Measurements from ENCODE around the gene ATXN7L3B. TPM values are rescaled to one million over a fixed set of nuclear protein-coding genes. Genes with fewer than 3 reads are reported as not detected.
"Not testable (repeated sequence)": the region's sequence is repeated elsewhere in the genome, so short reads cannot be mapped to it uniquely, and the experiment has no call there.

Gene ATXN7L3B
- 10 to 100 TPM; 20.0 to 21.0 (median 20.7) TPM for total RNA-seq

- Mint-ChIP-seq H3K36me3 (ENCODE audit: insufficient read depth) (peaks cover 41% of the 10 kb centered on the region), H3K9me3 (no peaks in the 10 kb centered on the region), H3K27me3 (ENCODE audit: low read depth) (no peaks in the 10 kb centered on the region), H3K4me3 (peak within 1 kb of the TSS; percentile 91), H3K4me1 (ENCODE audit: low read depth) (peaks cover 53% of the 10 kb centered on the region)
- ATAC-seq (peak; percentile 98), DNase-seq (peak; percentile 92)
Measured at GRCh38 chr12:74537707-74538385, at the start of gene ATXN7L3B. TSS of gene ATXN7L3B (plus strand) at chr12:74537835. CDS start at chr12:74538113, 278 bp downstream.

GRCh38 chr12:74488134-74488533 lies 49.5 kb upstream of the ATXN7L3B start:
- no peaks in the 10 kb centered on the region for H3K9me3 Mint-ChIP-seq
- ATAC-seq, result no peak
- H3K4me1 Mint-ChIP-seq (ENCODE audit: low read depth), result peaks cover 7% of the 10 kb centered on the region
- H3K27me3 Mint-ChIP-seq (ENCODE audit: low read depth), result no peaks in the 10 kb centered on the region
- no peak overlapping the region for H3K4me3 Mint-ChIP-seq
- H3K36me3 Mint-ChIP-seq (ENCODE audit: insufficient read depth), result no peaks in the 10 kb centered on the region
- no peak for DNase-seq

GRCh38 chr12:74489543-74489942 lies 48.1 kb upstream of the ATXN7L3B start:
- no peak for ATAC-seq
- H3K27me3 Mint-ChIP-seq (ENCODE audit: low read depth), result no peaks in the 10 kb centered on the region
- DNase-seq, result no peak
- no peak overlapping the region for H3K4me3 Mint-ChIP-seq
- H3K9me3 Mint-ChIP-seq, result no peaks in the 10 kb centered on the region
- H3K36me3 Mint-ChIP-seq (ENCODE audit: insufficient read depth), result no peaks in the 10 kb centered on the region
- peaks cover 7% of the 10 kb centered on the region for H3K4me1 Mint-ChIP-seq (ENCODE audit: low read depth)

GRCh38 chr12:74490390-74491064 lies 47.1 kb upstream of the ATXN7L3B start:
- Mint-ChIP-seq H3K4me1 (ENCODE audit: low read depth) (peaks cover 7% of the 10 kb centered on the region), H3K36me3 (ENCODE audit: insufficient read depth) (no peaks in the 10 kb centered on the region), H3K27me3 (ENCODE audit: low read depth) (no peaks in the 10 kb centered on the region), H3K4me3 (peak overlapping the region; percentile 46), H3K9me3 (no peaks in the 10 kb centered on the region)
- ATAC-seq, result no peak
- no peak for DNase-seq

- no peaks in the 10 kb centered on the region for H3K27me3 Mint-ChIP-seq (ENCODE audit: low read depth)
- ATAC-seq, result no peak
- no peak overlapping the region for H3K4me3 Mint-ChIP-seq
- DNase-seq, result no peak
- no peaks in the 10 kb centered on the region for H3K36me3 Mint-ChIP-seq (ENCODE audit: insufficient read depth)
- peaks cover 7% of the 10 kb centered on the region for H3K4me1 Mint-ChIP-seq (ENCODE audit: low read depth)
- H3K9me3 Mint-ChIP-seq, result no peaks in the 10 kb centered on the region
Measured at GRCh38 chr12:74491374-74491773, 46.3 kb upstream of the ATXN7L3B start.

- no peaks in the 10 kb centered on the region for H3K36me3 Mint-ChIP-seq (ENCODE audit: insufficient read depth)
- no peak for ATAC-seq
- no peak for DNase-seq
- H3K27me3 Mint-ChIP-seq (ENCODE audit: low read depth), result no peaks in the 10 kb centered on the region
- no peaks in the 10 kb centered on the region for H3K9me3 Mint-ChIP-seq
- no peak overlapping the region for H3K4me3 Mint-ChIP-seq
- no peaks in the 10 kb centered on the region for H3K4me1 Mint-ChIP-seq (ENCODE audit: low read depth)
Measured at GRCh38 chr12:74499192-74499591, 38.4 kb upstream of the ATXN7L3B start.

- H3K9me3 Mint-ChIP-seq; DNase-seq; H3K36me3 Mint-ChIP-seq (ENCODE audit: insufficient read depth); H3K4me1 Mint-ChIP-seq (ENCODE audit: low read depth); H3K4me3 Mint-ChIP-seq; ATAC-seq: not testable (repeated sequence)
- H3K27me3 Mint-ChIP-seq (ENCODE audit: low read depth), result peaks cover 12% of the 10 kb centered on the region
Measured at GRCh38 chr12:74508873-74509657, 28.6 kb upstream of the ATXN7L3B start.

- ATAC-seq (no peak), DNase-seq (no peak)
- Mint-ChIP-seq H3K36me3 (ENCODE audit: insufficient read depth) (no peaks in the 10 kb centered on the region), H3K27me3 (ENCODE audit: low read depth) (peaks cover 12% of the 10 kb centered on the region), H3K9me3 (peaks cover 3% of the 10 kb centered on the region), H3K4me1 (ENCODE audit: low read depth) (no peaks in the 10 kb centered on the region), H3K4me3 (no peak overlapping the region)
Measured at GRCh38 chr12:74509886-74510285, 27.7 kb upstream of the ATXN7L3B start.

- H3K27me3 Mint-ChIP-seq (ENCODE audit: low read depth), result peaks cover 11% of the 10 kb centered on the region
- H3K36me3 Mint-ChIP-seq (ENCODE audit: insufficient read depth), result no peaks in the 10 kb centered on the region
- ATAC-seq (no peak), DNase-seq (no peak)
- no peak overlapping the region for H3K4me3 Mint-ChIP-seq
- peaks cover 3% of the 10 kb centered on the region for H3K9me3 Mint-ChIP-seq
- H3K4me1 Mint-ChIP-seq (ENCODE audit: low read depth), result no peaks in the 10 kb centered on the region
Measured at GRCh38 chr12:74514098-74514872, 23.4 kb upstream of the ATXN7L3B start.

GRCh38 chr12:74515849-74516248 lies 21.8 kb upstream of the ATXN7L3B start:
- H3K9me3 Mint-ChIP-seq, result no peaks in the 10 kb centered on the region

GRCh38 chr12:74526535-74526934 lies 11.1 kb upstream of the ATXN7L3B start:
- no peaks in the 10 kb centered on the region for H3K36me3 Mint-ChIP-seq (ENCODE audit: insufficient read depth)
- H3K9me3 Mint-ChIP-seq, result no peaks in the 10 kb centered on the region
- ATAC-seq, result no peak
- no peaks in the 10 kb centered on the region for H3K4me1 Mint-ChIP-seq (ENCODE audit: low read depth)
- no peak overlapping the region for H3K4me3 Mint-ChIP-seq
- peaks cover 17% of the 10 kb centered on the region for H3K27me3 Mint-ChIP-seq (ENCODE audit: low read depth)
- no peak for DNase-seq

More at GRCh38 chr12:74515849-74516248, 21.8 kb upstream of the ATXN7L3B start:
- DNase-seq (no peak), ATAC-seq (no peak)
- no peaks in the 10 kb centered on the region for H3K4me1 Mint-ChIP-seq (ENCODE audit: low read depth)
- H3K36me3 Mint-ChIP-seq (ENCODE audit: insufficient read depth), result no peaks in the 10 kb centered on the region
- H3K27me3 Mint-ChIP-seq (ENCODE audit: low read depth), result peaks cover 7% of the 10 kb centered on the region
- no peak overlapping the region for H3K4me3 Mint-ChIP-seq

GRCh38 chr12:74527491-74527890 lies 10.1 kb upstream of the ATXN7L3B start:
- ATAC-seq, result no peak
- H3K4me3 Mint-ChIP-seq, result no peak overlapping the region
- no peaks in the 10 kb centered on the region for H3K36me3 Mint-ChIP-seq (ENCODE audit: insufficient read depth)
- no peaks in the 10 kb centered on the region for H3K9me3 Mint-ChIP-seq
- H3K4me1 Mint-ChIP-seq (ENCODE audit: low read depth), result no peaks in the 10 kb centered on the region
- no peak for DNase-seq
- peaks cover 13% of the 10 kb centered on the region for H3K27me3 Mint-ChIP-seq (ENCODE audit: low read depth)

- H3K36me3 Mint-ChIP-seq (ENCODE audit: insufficient read depth), result no peaks in the 10 kb centered on the region
- ATAC-seq (no peak), DNase-seq (no peak)
- H3K4me3 Mint-ChIP-seq, result no peak overlapping the region
- H3K9me3 Mint-ChIP-seq, result no peaks in the 10 kb centered on the region
- H3K4me1 Mint-ChIP-seq (ENCODE audit: low read depth), result peaks cover 1% of the 10 kb centered on the region
- peaks cover 6% of the 10 kb centered on the region for H3K27me3 Mint-ChIP-seq (ENCODE audit: low read depth)
Measured at GRCh38 chr12:74530676-74531075, 7.0 kb upstream of the ATXN7L3B start.

GRCh38 chr12:74535536-74535935 lies 2.1 kb upstream of the ATXN7L3B start:
- H3K4me1 Mint-ChIP-seq (ENCODE audit: low read depth), result peaks cover 31% of the 10 kb centered on the region
- peaks cover 24% of the 10 kb centered on the region for H3K36me3 Mint-ChIP-seq (ENCODE audit: insufficient read depth)
- H3K27me3 Mint-ChIP-seq (ENCODE audit: low read depth), result no peaks in the 10 kb centered on the region
- H3K4me3 Mint-ChIP-seq, result no peak overlapping the region
- H3K9me3 Mint-ChIP-seq, result no peaks in the 10 kb centered on the region
- DNase-seq (no peak), ATAC-seq (no peak)
